ENCODE data around the gene TUT1. TPM values are rescaled to one million over a fixed set of nuclear protein-coding genes. Genes with fewer than 3 reads are reported as not detected.
A peak's percentile ranks its signal among the peaks of the same experiment; 100 is the strongest.

The TUT1 gene
- total RNA-seq, 1 donor from 2014 or later, result 38.7 TPM

GRCh38 chr11:62546244-62546928 lies 44.9 kb downstream of the TUT1 start, which contains the start of gene AHNAK:
AHNAK (minus strand) TSS chr11:62546806; CDS start chr11:62536098, 10,708 bp downstream.
- no peaks in the 10 kb centered on the region for H3K36me3 Mint-ChIP-seq (ENCODE audit: low read depth)
- H3K27me3 Mint-ChIP-seq (ENCODE audit: insufficient read depth), result peaks cover 15% of the 10 kb centered on the region
- H3K4me1 Mint-ChIP-seq (ENCODE audit: low read depth), result peaks cover 71% of the 10 kb centered on the region
- intact Hi-C loops (cut with micrococcal nuclease), result loop anchor here (1.0 to 2.0 kb wide), 2 partner anchors 10 to 44 kb away; partner anchors contain the start of gene TUT1
- peak; percentile 76 for DNase-seq (ENCODE audit: low spot score)
- H3K27ac Mint-ChIP-seq, result peak within 1 kb of the TSS; percentile 95
- no peaks in the 10 kb centered on the region for H3K9me3 Mint-ChIP-seq
- H3K4me3 Mint-ChIP-seq, result peak within 1 kb of the TSS; percentile 97

- Mint-ChIP-seq H3K36me3 (ENCODE audit: low read depth) (no peaks in the 10 kb centered on the region), H3K4me1 (ENCODE audit: low read depth) (peaks cover 71% of the 10 kb centered on the region), H3K27me3 (ENCODE audit: insufficient read depth) (peaks cover 15% of the 10 kb centered on the region), H3K27ac (peak overlapping the region; percentile 95), H3K9me3 (no peaks in the 10 kb centered on the region), H3K4me3 (peak overlapping the region; percentile 97)
- intact Hi-C loops (cut with micrococcal nuclease), result loop anchor here (1.0 to 2.0 kb wide), 4 partner anchors 11 to 45 kb away; partner anchors contain the start of genes EEF1G and TUT1
- DNase-seq (ENCODE audit: low spot score), result peak; percentile 47
Measured at GRCh38 chr11:62545437-62546243, 45.7 kb downstream of the TUT1 start.

GRCh38 chr11:62544581-62545436 lies 46.5 kb downstream of the TUT1 start:
- Mint-ChIP-seq H3K36me3 (ENCODE audit: low read depth) (no peaks in the 10 kb centered on the region), H3K4me3 (peak overlapping the region; percentile 97), H3K27ac (peak overlapping the region; percentile 95), H3K9me3 (no peaks in the 10 kb centered on the region), H3K27me3 (ENCODE audit: insufficient read depth) (peaks cover 10% of the 10 kb centered on the region), H3K4me1 (ENCODE audit: low read depth) (peaks cover 63% of the 10 kb centered on the region)
- no peak for DNase-seq (ENCODE audit: low spot score)
- intact Hi-C loops (cut with micrococcal nuclease), result loop anchor here (1.0 to 5.0 kb wide), 3 partner anchors 15 to 48 kb away; partner anchors contain the start of gene EEF1G

GRCh38 chr11:62543680-62544444 lies 47.5 kb downstream of the TUT1 start:
- H3K36me3 Mint-ChIP-seq (ENCODE audit: low read depth), result no peaks in the 10 kb centered on the region
- no peak for DNase-seq (ENCODE audit: low spot score)
- peaks cover 70% of the 10 kb centered on the region for H3K4me1 Mint-ChIP-seq (ENCODE audit: low read depth)

GRCh38 chr11:62542750-62543567 lies 48.4 kb downstream of the TUT1 start:
- peaks cover 75% of the 10 kb centered on the region for H3K4me1 Mint-ChIP-seq (ENCODE audit: low read depth)
- no peaks in the 10 kb centered on the region for H3K9me3 Mint-ChIP-seq
- peak overlapping the region; percentile 95 for H3K27ac Mint-ChIP-seq
- H3K36me3 Mint-ChIP-seq (ENCODE audit: low read depth), result no peaks in the 10 kb centered on the region
- peak overlapping the region; percentile 97 for H3K4me3 Mint-ChIP-seq
- intact Hi-C loops (cut with micrococcal nuclease), result loop anchor here (1.0 to 5.0 kb wide), 4 partner anchors 8 to 163 kb away; no protein-coding TSS in a partner anchor
- H3K27me3 Mint-ChIP-seq (ENCODE audit: insufficient read depth), result peaks cover 3% of the 10 kb centered on the region
- peak; percentile 69 for DNase-seq (ENCODE audit: low spot score)

More at GRCh38 chr11:62543680-62544444, 47.5 kb downstream of the TUT1 start:
- Mint-ChIP-seq H3K4me3 (peak overlapping the region; percentile 97), H3K27me3 (ENCODE audit: insufficient read depth) (peaks cover 6% of the 10 kb centered on the region), H3K27ac (peak overlapping the region; percentile 95), H3K9me3 (no peaks in the 10 kb centered on the region)
- intact Hi-C loops (cut with micrococcal nuclease), result loop anchor here (1.0 to 5.0 kb wide), 3 partner anchors 7 to 164 kb away; no protein-coding TSS in a partner anchor

- Mint-ChIP-seq H3K27ac (peak overlapping the region; percentile 24), H3K27me3 (ENCODE audit: insufficient read depth) (no peaks in the 10 kb centered on the region), H3K9me3 (no peaks in the 10 kb centered on the region), H3K4me1 (ENCODE audit: low read depth) (peaks cover 68% of the 10 kb centered on the region), H3K36me3 (ENCODE audit: low read depth) (peaks cover 2% of the 10 kb centered on the region), H3K4me3 (peak overlapping the region; percentile 97)
- intact Hi-C loops (cut with micrococcal nuclease), result loop anchor here (1.0 to 5.0 kb wide), 2 partner anchors 45 to 118 kb away; no protein-coding TSS in a partner anchor
- no peak for DNase-seq (ENCODE audit: low spot score)
Measured at GRCh38 chr11:62542111-62542745, 49.1 kb downstream of the TUT1 start.

- peak overlapping the region; percentile 87 for H3K27ac Mint-ChIP-seq
- peaks cover 67% of the 10 kb centered on the region for H3K4me1 Mint-ChIP-seq (ENCODE audit: low read depth)
- no peak for DNase-seq (ENCODE audit: low spot score)
- H3K27me3 Mint-ChIP-seq (ENCODE audit: insufficient read depth), result no peaks in the 10 kb centered on the region
- peak overlapping the region; percentile 97 for H3K4me3 Mint-ChIP-seq
- no peaks in the 10 kb centered on the region for H3K9me3 Mint-ChIP-seq
- intact Hi-C loops (cut with micrococcal nuclease), result loop anchor here (5.0 kb wide), 1 partner anchor 44 kb away; no protein-coding TSS in a partner anchor
- H3K36me3 Mint-ChIP-seq (ENCODE audit: low read depth), result peaks cover 6% of the 10 kb centered on the region
Measured at GRCh38 chr11:62540804-62541701, 50.3 kb downstream of the TUT1 start.

- peaks cover 13% of the 10 kb centered on the region for H3K36me3 Mint-ChIP-seq (ENCODE audit: low read depth)
- H3K4me1 Mint-ChIP-seq (ENCODE audit: low read depth), result peaks cover 54% of the 10 kb centered on the region
- intact Hi-C loops (cut with micrococcal nuclease), result no loop called here
- H3K4me3 Mint-ChIP-seq, result peak overlapping the region; percentile 33
- H3K27me3 Mint-ChIP-seq (ENCODE audit: insufficient read depth), result no peaks in the 10 kb centered on the region
- peak overlapping the region; percentile 63 for H3K27ac Mint-ChIP-seq
- DNase-seq (ENCODE audit: low spot score), result no peak
- H3K9me3 Mint-ChIP-seq, result no peaks in the 10 kb centered on the region
Measured at GRCh38 chr11:62539238-62539925, 51.9 kb downstream of the TUT1 start.

- H3K27ac Mint-ChIP-seq, result peak overlapping the region; percentile 63
- peak overlapping the region; percentile 33 for H3K4me3 Mint-ChIP-seq
- H3K27me3 Mint-ChIP-seq (ENCODE audit: insufficient read depth), result no peaks in the 10 kb centered on the region
- H3K36me3 Mint-ChIP-seq (ENCODE audit: low read depth), result peaks cover 18% of the 10 kb centered on the region
- intact Hi-C loops (cut with micrococcal nuclease), result no loop called here
- peaks cover 47% of the 10 kb centered on the region for H3K4me1 Mint-ChIP-seq (ENCODE audit: low read depth)
- DNase-seq (ENCODE audit: low spot score), result no peak
- H3K9me3 Mint-ChIP-seq, result no peaks in the 10 kb centered on the region
Measured at GRCh38 chr11:62538470-62539237, 52.7 kb downstream of the TUT1 start.
